ENCODE data around the gene WDR48. TPM values are rescaled to one million over a fixed set of nuclear protein-coding genes. Genes with fewer than 3 reads are reported as not detected.
A peak's percentile ranks its signal among the peaks of the same experiment; 100 is the strongest.

WDR48 gene
- total RNA-seq, 3 donors from 2014 or later = 33.0 to 46.8 (median 37.5) TPM

- intact Hi-C loops (cut with DNase I, micrococcal nuclease) = loop anchor here (5.0 to 10.0 kb wide), 2 partner anchors 159 to 161 kb away; partner anchors contain the start of gene CX3CR1 (in 1 of the 2)
- H3K4me1 ChIP-seq (ENCODE audit: low read depth) = peaks cover 8% of the 10 kb centered on the region
- ATAC-seq = peak; percentile 63
- no peak for TF ChIP-seq CTCF (IDR thresholded peaks at IDR 0.05)
- H3K4me3 ChIP-seq = no peak overlapping the region
- no peaks in the 10 kb centered on the region for H3K36me3 ChIP-seq (ENCODE audit: low read depth)
- no peaks in the 10 kb centered on the region for H3K9me3 ChIP-seq
- peak in 1 of 3 donors; percentile 34 for DNase-seq
Measured at GRCh38 chr3:39125841-39126500, 74.2 kb downstream of the WDR48 start.

GRCh38 chr3:39126532-39127071, 74.8 kb downstream of the WDR48 start:
- peak in 1 of 3 donors; percentile 80 for DNase-seq
- Histone ChIP-seq H3K4me3 (no peak overlapping the region), H3K36me3 (ENCODE audit: low read depth) (no peaks in the 10 kb centered on the region), H3K9me3 (no peaks in the 10 kb centered on the region), H3K4me1 (ENCODE audit: low read depth) (peaks cover 8% of the 10 kb centered on the region)
- intact Hi-C loops (cut with DNase I, micrococcal nuclease) = loop anchor here (5.0 to 10.0 kb wide), 2 partner anchors 158 to 161 kb away; partner anchors contain the start of gene CX3CR1 (in 1 of the 2)
- TF ChIP-seq CTCF (IDR thresholded peaks at IDR 0.05) = peak; percentile 12
- ATAC-seq = peak; percentile 59

GRCh38 chr3:39127269-39127907, 75.6 kb downstream of the WDR48 start:
- H3K9me3 ChIP-seq = no peaks in the 10 kb centered on the region
- DNase-seq (no peak), ATAC-seq (no peak)
- intact Hi-C loops (cut with DNase I, micrococcal nuclease) = loop anchor here (5.0 to 10.0 kb wide), 2 partner anchors 157 to 160 kb away; partner anchors contain the start of gene CX3CR1 (in 1 of the 2)
- peaks cover 8% of the 10 kb centered on the region for H3K4me1 ChIP-seq (ENCODE audit: low read depth)
- H3K36me3 ChIP-seq (ENCODE audit: low read depth) = no peaks in the 10 kb centered on the region
- no peak overlapping the region for H3K4me3 ChIP-seq
- TF ChIP-seq CTCF (IDR thresholded peaks at IDR 0.05) = no peak

- DNase-seq (no peak), ATAC-seq (no peak)
- H3K9me3 ChIP-seq = no peaks in the 10 kb centered on the region
- H3K4me1 ChIP-seq (ENCODE audit: low read depth) = peaks cover 8% of the 10 kb centered on the region
- H3K4me3 ChIP-seq = no peak overlapping the region
- no peak for TF ChIP-seq CTCF (IDR thresholded peaks at IDR 0.05)
- H3K36me3 ChIP-seq (ENCODE audit: low read depth) = no peaks in the 10 kb centered on the region
- intact Hi-C loops (cut with DNase I, micrococcal nuclease) = loop anchor here (5.0 to 10.0 kb wide), 2 partner anchors 157 to 159 kb away; partner anchors contain the start of gene CX3CR1 (in 1 of the 2)
Measured at GRCh38 chr3:39127908-39128304, 76.1 kb downstream of the WDR48 start.

GRCh38 chr3:39128951-39129350, 77.1 kb downstream of the WDR48 start:
- H3K9me3 ChIP-seq = no peaks in the 10 kb centered on the region
- H3K4me3 ChIP-seq = no peak overlapping the region
- ATAC-seq (no peak), DNase-seq (no peak)
- intact Hi-C loops (cut with DNase I, micrococcal nuclease) = loop anchor here (5.0 to 10.0 kb wide), 2 partner anchors 156 to 158 kb away; partner anchors contain the start of gene CX3CR1 (in 1 of the 2)
- H3K4me1 ChIP-seq (ENCODE audit: low read depth) = peaks cover 8% of the 10 kb centered on the region
- no peaks in the 10 kb centered on the region for H3K36me3 ChIP-seq (ENCODE audit: low read depth)
- TF ChIP-seq CTCF (IDR thresholded peaks at IDR 0.05) = no peak

All from mucosa of descending colon (tissue), 3 donors.